Endothelial cell of umbilical vein (primary cell): Measurements from ENCODE around the gene CAPN12. TPM values are rescaled to one million over a fixed set of nuclear protein-coding genes. Genes with fewer than 3 reads are reported as not detected.

Experiments
- BruUV-seq: library from RNA; stranded (reverse); fragments of 400-500 nt; replicated peaks from 2 replicates; lab custom pipeline; 2021; lab: Mats Ljungman, UMichigan
- CTCF ChIA-PET: fragments of 300-600, 350-600 bp; sonication (Branson Sonifier 250); formaldehyde crosslinking; loops from one replicate; lab custom pipeline; 2021; ENCODE audit warnings: antibody characterized with exemption, inconsistent platforms; lab: Charles Lee
- POLR2A ChIA-PET: fragments of 300-600, 350-600 bp; sonication (Branson Sonifier 250); formaldehyde crosslinking; loops from one replicate; lab custom pipeline; 2021; ENCODE audit warnings: antibody characterized with exemption, inconsistent platforms; lab: Charles Lee
- DNase-seq: peaks from one replicate; pipeline ENCODE4 v3.0.0-alpha.2; 2011; ENCODE audit warnings: low read depth, low spot score
- FAIRE-seq: peaks from 2 replicates; lab custom pipeline; 2011; peaks lifted over from hg19 to GRCh38; lab: Jason Lieb, UNC
- H2AFZ ChIP-seq: 2 replicates; pipeline ENCODE4 v1.6.0; 2012; ENCODE audit warnings: low read depth, low read length, control low read depth, inconsistent platforms
- H3K27ac ChIP-seq: 2 replicates; pipeline ENCODE4 v1.5.1; 2011; ENCODE audit warnings: low read depth, mild to moderate bottlenecking, control low read depth, low read length, moderate library complexity; ENCODE audit not compliant: insufficient read depth
- H3K27me3 ChIP-seq, 2 experiments: 2 replicates each; pipeline versions ENCODE4 v1.6.0 to v1.6.1; 2011; ENCODE audit warnings: low read length in 2 of 2, mixed read lengths in 1 of 2; ENCODE audit not compliant: control insufficient read depth in 2 of 2, insufficient read depth in 2 of 2
- H3K36me3 ChIP-seq, 2 experiments: 2 replicates in 1 of 2; 3 replicates in 1 of 2; pipeline ENCODE4 v1.5.1; 2011; ENCODE audit warnings: low read length in 2 of 2, mild to moderate bottlenecking in 1 of 2, moderate library complexity in 1 of 2; ENCODE audit not compliant: control insufficient read depth in 2 of 2, insufficient read depth in 2 of 2; ENCODE audit errors: extremely low read depth in 1 of 2
- H3K4me1 ChIP-seq: 3 replicates; pipeline ENCODE4 v1.5.1; 2011; ENCODE audit warnings: mild to moderate bottlenecking, low read length; ENCODE audit not compliant: control insufficient read depth, insufficient read depth; ENCODE audit errors: extremely low read depth
- H3K4me2 ChIP-seq: 2 replicates; pipeline ENCODE4 v1.6.1; 2011; ENCODE audit warnings: low read length, control low read depth, mixed read lengths; ENCODE audit not compliant: insufficient read depth
- H3K4me3 ChIP-seq, 3 experiments: fragments of 200-600 bp in 1 of 3; sonication (generic), shearing (Covaris generic) in 1 of 3; replicated peaks in 1 of 3; 2 replicates each; pipeline ENCODE4 v1.5.1; 2011 to 2016; ENCODE audit warnings: control low read depth in 3 of 3, low read length in 3 of 3, mild to moderate bottlenecking in 2 of 3, inconsistent platforms in 1 of 3, low read depth in 1 of 3, moderate library complexity in 1 of 3; ENCODE audit not compliant: insufficient read depth in 1 of 3
- H3K79me2 ChIP-seq: 2 replicates; pipeline ENCODE4 v1.6.0; 2012; ENCODE audit warnings: low read length, inconsistent platforms; ENCODE audit not compliant: control insufficient read depth, insufficient read depth
- H3K9ac ChIP-seq: replicated peaks from 2 replicates; pipeline ENCODE3; 2011; ENCODE audit warnings: low read length, control low read depth; ENCODE audit not compliant: insufficient read depth; ENCODE audit errors: extremely low read depth
- H3K9me1 ChIP-seq: replicated peaks from 3 replicates; pipeline ENCODE4 v1.6.0; 2011; ENCODE audit warnings: mild to moderate bottlenecking, low read length; ENCODE audit not compliant: control insufficient read depth, insufficient read depth; ENCODE audit errors: extremely low read depth
- H3K9me3 ChIP-seq: replicated peaks from 2 replicates; pipeline ENCODE4 v1.5.1; 2012; ENCODE audit warnings: low read length, inconsistent platforms; ENCODE audit not compliant: control insufficient read depth, insufficient read depth
- H4K20me1 ChIP-seq: replicated peaks from 2 replicates; pipeline ENCODE3; 2011; ENCODE audit warnings: mild to moderate bottlenecking, low read length; ENCODE audit not compliant: control insufficient read depth, insufficient read depth; ENCODE audit errors: extremely low read depth
- CTCF ChIP-seq, 2 donors: IDR thresholded peaks; 1 replicate in 1 of 2; 2 replicates in 1 of 2; pipeline ENCODE4 v1.5.1; 2011; ENCODE audit warnings: low read length in 2 of 2, mild to moderate bottlenecking in 2 of 2, moderate library complexity in 2 of 2, control low read depth in 1 of 2, inconsistent platforms in 1 of 2, low read depth in 1 of 2; ENCODE audit not compliant: insufficient read depth in 1 of 2; ENCODE audit errors: extremely low read depth in 1 of 2
- EZH2 ChIP-seq: IDR thresholded peaks from 2 replicates; pipeline ENCODE4 v1.6.1; 2012; ENCODE audit warnings: borderline replicate concordance, low read depth, mild to moderate bottlenecking, moderate library complexity, low read length, inconsistent platforms; ENCODE audit not compliant: severe bottlenecking
- FOS ChIP-seq: IDR thresholded peaks from 2 replicates; pipeline ENCODE4 v1.6.1; 2011; ENCODE audit warnings: mild to moderate bottlenecking, low read length, moderate library complexity, borderline replicate concordance; ENCODE audit not compliant: insufficient read depth
- GATA2 ChIP-seq: IDR thresholded peaks from 2 replicates; pipeline ENCODE4 v1.7.0; 2011; ENCODE audit warnings: low read depth, mild to moderate bottlenecking, moderate library complexity, mixed read lengths, low read length; ENCODE audit not compliant: insufficient read length, insufficient read depth
- JUN ChIP-seq: IDR thresholded peaks from 2 replicates; pipeline ENCODE4 v1.6.1; 2011; ENCODE audit warnings: borderline replicate concordance, low read depth; ENCODE audit not compliant: insufficient read length, insufficient read depth
- MAX ChIP-seq: IDR thresholded peaks from 2 replicates; pipeline ENCODE4 v1.6.1; 2011; ENCODE audit not compliant: insufficient read depth, insufficient read length
- MYC ChIP-seq: IDR thresholded peaks from one replicate; pipeline ENCODE4 v1.6.1; 2011; ENCODE audit warnings: mild to moderate bottlenecking, low read depth, low read length
- POLR2A ChIP-seq: IDR thresholded peaks from 2 replicates; pipeline ENCODE4 v1.6.1; 2012; ENCODE audit warnings: low read depth, mild to moderate bottlenecking, control low read depth, low read length
- POLR2AphosphoS5 ChIP-seq: IDR thresholded peaks from 2 replicates; pipeline ENCODE4 v1.6.1; 2012; ENCODE audit warnings: low read depth, mild to moderate bottlenecking, control low read depth, low read length, moderate library complexity; ENCODE audit not compliant: insufficient read depth
- dilution Hi-C: fragments of 300-500 bp; cut with MboI; formaldehyde crosslinking; loops from one replicate; pipeline ENCODE4 v1.15.0; 2019; ENCODE audit warnings: low sequenced_read_pairs; ENCODE audit not compliant: extremely low pct_ligation_motif_present
- intact Hi-C: fragments of 100-400 bp; cut with micrococcal nuclease; formaldehyde crosslinking; loops from one replicate; pipeline ENCODE4 v1.10.0; 2022
- polyA plus RNA-seq, 4 experiments: library from polyadenylated mRNA; depleted of rRNA in 3 of 4; stranded (reverse) in 3 of 4; unstranded in 1 of 4; fragments of >200 nt; gene quantifications; 2 replicates each; pipeline versions ENCODE4 v1.2.1 to v1.2.3, GENCODE V29; 2011 to 2012; ENCODE audit warnings: missing spikeins in 1 of 4
- total RNA-seq: library from RNA; stranded (reverse); gene quantifications from 2 replicates; pipeline ENCODE4 v1.2.3, GENCODE V29; 2021

The CAPN12 gene
- total and polyA plus RNA-seq, 2 donors (not counting 3 experiments of a cell fraction or from before 2014, with no cell fraction given) = 0.35 TPM; not detected in 1

- CTCF ChIA-PET = interaction anchor here (1.3 to 3.3 kb wide), 6 partner anchors 10 to 199 kb away, joined by 4 to 18 read pairs (median 8); partner anchors contain the start of genes MRPS12 and SARS2
- Histone ChIP-seq H3K4me2 (no peak overlapping the region), H3K9me1 (no peaks in the 10 kb centered on the region), H3K79me2 (no peaks in the 10 kb centered on the region), H3K9me3 (no peaks in the 10 kb centered on the region), H3K4me3 (no peak overlapping the region), H3K4me1 (peaks cover 17% of the 10 kb centered on the region), H2AFZ (no peak overlapping the region), H3K9ac (no peak overlapping the region), H3K36me3 (peaks cover 3 to 12% of the 10 kb centered on the region in 2 experiments), H4K20me1 (no peaks in the 10 kb centered on the region), H3K27ac (no peak overlapping the region), H3K27me3 (no peaks in the 10 kb centered on the region)
- POLR2A ChIA-PET = no interaction called here
- DNase-seq = no peak
- intact Hi-C loops = no loop called here
- no TSS peak for BruUV-seq
- no peak for FAIRE-seq
- dilution Hi-C loops = no loop called here
- TF ChIP-seq MAX (no peak), JUN (no peak), CTCF (IDR thresholded peaks at IDR 0.05; ENCODE audit: extremely low read depth in 1 of 2, insufficient read depth in 1 of 2, low read depth in 1 of 2, low read length in 2 of 2) (no peak), MYC (no peak), POLR2A (no peak), FOS (no peak), POLR2AphosphoS5 (no peak), GATA2 (no peak), EZH2 (no peak)
Observed at GRCh38 chr19:38734176-38734425, 10.2 kb downstream of the CAPN12 start.
